Measurements from ENCODE around the gene UFSP1. TPM values are rescaled to one million over a fixed set of nuclear protein-coding genes. Genes with fewer than 3 reads are reported as not detected.
A peak's percentile ranks its signal among the peaks of the same experiment; 100 is the strongest.

UFSP1 gene
- total RNA-seq, 1 donor from 2014 or later: 5.7 TPM

DNA sequence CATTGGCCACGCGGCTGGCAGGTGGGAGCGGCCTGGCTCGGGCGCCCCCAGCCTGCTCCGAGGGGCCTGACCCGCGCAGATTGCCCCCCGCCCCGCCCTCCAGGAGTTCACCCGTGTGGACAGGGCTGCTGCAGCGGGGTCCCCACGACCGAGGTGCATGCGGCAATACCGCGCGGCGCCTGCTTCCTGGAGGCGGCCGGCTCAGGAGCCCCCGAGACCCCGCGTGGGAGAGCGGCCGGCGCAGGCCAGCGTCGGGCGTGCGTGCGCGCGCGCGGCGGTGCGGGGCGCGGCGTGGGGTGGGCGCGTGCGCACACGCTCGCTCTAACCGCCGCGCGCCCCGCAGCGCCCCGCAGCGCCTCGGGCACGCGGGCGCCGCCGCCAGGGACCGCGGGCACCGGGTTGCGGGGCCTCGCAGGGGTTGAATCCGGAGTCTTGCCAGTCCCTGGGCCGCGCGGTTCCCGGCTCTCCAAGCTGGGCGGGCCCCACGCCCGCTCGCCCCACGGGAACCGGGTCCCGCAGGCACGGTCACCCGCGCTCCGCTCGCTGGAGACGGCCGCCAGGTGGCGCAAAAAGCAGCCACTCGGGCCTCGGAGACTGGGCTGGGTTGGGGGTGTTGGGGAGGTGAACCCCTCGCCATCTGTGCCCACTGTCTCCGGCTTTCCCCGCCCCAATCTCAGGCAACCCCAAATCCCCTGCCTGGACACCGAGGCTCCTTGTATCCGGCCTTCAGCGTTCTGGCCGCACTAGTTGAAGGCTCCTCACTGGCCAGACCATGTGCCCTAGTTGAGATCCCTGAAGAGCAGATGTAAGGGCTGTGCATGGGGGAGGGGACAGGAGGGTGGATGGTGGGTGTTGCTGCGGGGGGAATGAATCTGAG is 7.5 kb upstream of the UFSP1 start:
- H3K9me3 ChIP-seq (ENCODE audit: control insufficient read depth in 3 of 3, low read length in 3 of 3): no peaks in the 10 kb centered on the region
- peaks cover 4 to 9% (median 6%) of the 10 kb centered on the region in 3 donors for H3K27me3 ChIP-seq (ENCODE audit: control insufficient read depth in 3 of 3, insufficient read depth in 3 of 3, low read length in 3 of 3)
- peaks cover 7 to 14% (median 11%) of the 10 kb centered on the region in 3 donors for H3K36me3 ChIP-seq (ENCODE audit: control insufficient read depth in 3 of 3, insufficient read depth in 3 of 3, low read length in 3 of 3)
- no peak overlapping the region for H3K27ac ChIP-seq (ENCODE audit: low read depth, low read length)
- peak overlapping the region in 2 of 3 donors; percentile 68 to 69 for H3K4me3 ChIP-seq (ENCODE audit: low read length in 3 of 3)
- H3K4me1 ChIP-seq (ENCODE audit: control insufficient read depth in 3 of 3, insufficient read depth in 3 of 3, low read length in 3 of 3): peaks cover 27 to 32% (median 31%) of the 10 kb centered on the region in 3 donors
- peak overlapping the region in 1 of 3 donors; percentile 50 for H3K9ac ChIP-seq (ENCODE audit: low read depth in 1 of 3, low read length in 3 of 3)

DNA sequence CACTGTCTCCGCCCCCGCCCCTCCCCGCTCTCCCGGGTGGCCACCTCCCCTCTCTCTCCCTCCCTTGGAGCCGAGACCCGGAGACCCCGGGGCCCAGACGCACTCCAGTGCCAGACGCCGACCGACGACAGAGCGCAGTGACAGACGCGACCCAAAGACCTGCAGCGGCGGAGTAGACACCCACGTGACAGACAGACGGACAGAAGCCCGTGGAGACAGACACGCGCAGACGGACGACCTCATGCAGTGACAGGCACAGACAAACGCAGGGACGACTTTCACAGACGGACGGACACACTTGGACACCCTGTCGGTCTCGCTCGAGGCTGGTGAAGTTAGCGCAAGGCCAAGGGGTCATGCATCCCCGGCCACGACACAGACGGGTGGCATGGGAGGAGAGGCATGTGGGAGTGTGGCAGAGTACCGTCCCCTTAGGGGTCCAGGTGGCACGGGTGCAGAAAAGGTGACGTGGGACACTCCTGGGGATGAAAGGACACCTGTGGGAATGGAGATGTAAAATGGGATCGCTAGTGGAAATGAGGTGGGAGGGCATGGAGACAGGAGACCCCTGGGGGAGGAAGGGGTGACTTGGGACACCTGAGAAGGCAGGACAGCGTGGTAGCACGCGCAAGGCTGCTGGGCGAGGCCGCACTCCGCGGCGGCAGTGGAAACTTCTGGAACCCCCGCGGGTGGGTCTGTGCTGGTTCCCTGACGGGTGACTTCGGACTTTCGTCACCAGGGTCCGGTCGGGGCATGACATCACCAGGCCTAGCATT is 6.6 kb upstream of the UFSP1 start:
- peak overlapping the region; percentile 94 for H3K27ac ChIP-seq (ENCODE audit: low read depth, low read length)
- H3K27me3 ChIP-seq (ENCODE audit: control insufficient read depth in 3 of 3, insufficient read depth in 3 of 3, low read length in 3 of 3): peaks cover 4 to 9% (median 6%) of the 10 kb centered on the region in 3 donors
- H3K36me3 ChIP-seq (ENCODE audit: control insufficient read depth in 3 of 3, insufficient read depth in 3 of 3, low read length in 3 of 3): peaks cover 9 to 14% (median 13%) of the 10 kb centered on the region in 3 donors
- peak overlapping the region in 2 of 3 donors; percentile 65 to 75 for H3K9ac ChIP-seq (ENCODE audit: low read depth in 1 of 3, low read length in 3 of 3)
- H3K9me3 ChIP-seq (ENCODE audit: control insufficient read depth in 3 of 3, low read length in 3 of 3): no peaks in the 10 kb centered on the region
- peak overlapping the region; percentile 59 to 69 (median 68) for H3K4me3 ChIP-seq (ENCODE audit: low read length in 3 of 3)
- peaks cover 30 to 34% (median 32%) of the 10 kb centered on the region in 3 donors for H3K4me1 ChIP-seq (ENCODE audit: control insufficient read depth in 3 of 3, insufficient read depth in 3 of 3, low read length in 3 of 3)

DNA sequence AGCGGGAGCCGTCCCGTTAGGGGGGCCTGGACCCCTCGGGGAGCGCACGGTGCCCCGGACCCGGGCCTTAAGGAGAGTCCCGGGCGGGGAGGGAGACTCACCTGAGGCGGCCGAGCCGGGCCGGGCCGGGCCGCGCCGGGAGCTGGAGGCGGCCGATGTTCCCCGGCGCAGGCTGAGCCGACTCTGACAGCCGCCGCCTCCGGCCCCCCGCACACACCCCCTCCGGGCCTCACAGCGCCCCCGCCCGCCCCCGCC is 6.1 kb upstream of the UFSP1 start, which contains the start of gene ACHE:
TSS of gene ACHE (minus strand) at position 188 of the 255 bp plus-strand sequence. CDS start 1,656 bp downstream, outside the sequence.
- peak within 1 kb of the TSS; percentile 94 for H3K27ac ChIP-seq (ENCODE audit: low read depth, low read length)
- H3K36me3 ChIP-seq (ENCODE audit: control insufficient read depth in 3 of 3, insufficient read depth in 3 of 3, low read length in 3 of 3): peaks cover 9 to 14% (median 13%) of the 10 kb centered on the region in 3 donors
- peaks cover 4 to 9% (median 6%) of the 10 kb centered on the region in 3 donors for H3K27me3 ChIP-seq (ENCODE audit: control insufficient read depth in 3 of 3, insufficient read depth in 3 of 3, low read length in 3 of 3)
- H3K9me3 ChIP-seq (ENCODE audit: control insufficient read depth in 3 of 3, low read length in 3 of 3): no peaks in the 10 kb centered on the region
- H3K4me3 ChIP-seq (ENCODE audit: low read length in 3 of 3): peak within 1 kb of the TSS; percentile 59 to 75 (median 73)
- peak within 1 kb of the TSS; percentile 82 to 87 (median 84) for H3K9ac ChIP-seq (ENCODE audit: low read depth in 1 of 3, low read length in 3 of 3)
- peaks cover 31 to 37% (median 37%) of the 10 kb centered on the region in 3 donors for H3K4me1 ChIP-seq (ENCODE audit: control insufficient read depth in 3 of 3, insufficient read depth in 3 of 3, low read length in 3 of 3)

DNA sequence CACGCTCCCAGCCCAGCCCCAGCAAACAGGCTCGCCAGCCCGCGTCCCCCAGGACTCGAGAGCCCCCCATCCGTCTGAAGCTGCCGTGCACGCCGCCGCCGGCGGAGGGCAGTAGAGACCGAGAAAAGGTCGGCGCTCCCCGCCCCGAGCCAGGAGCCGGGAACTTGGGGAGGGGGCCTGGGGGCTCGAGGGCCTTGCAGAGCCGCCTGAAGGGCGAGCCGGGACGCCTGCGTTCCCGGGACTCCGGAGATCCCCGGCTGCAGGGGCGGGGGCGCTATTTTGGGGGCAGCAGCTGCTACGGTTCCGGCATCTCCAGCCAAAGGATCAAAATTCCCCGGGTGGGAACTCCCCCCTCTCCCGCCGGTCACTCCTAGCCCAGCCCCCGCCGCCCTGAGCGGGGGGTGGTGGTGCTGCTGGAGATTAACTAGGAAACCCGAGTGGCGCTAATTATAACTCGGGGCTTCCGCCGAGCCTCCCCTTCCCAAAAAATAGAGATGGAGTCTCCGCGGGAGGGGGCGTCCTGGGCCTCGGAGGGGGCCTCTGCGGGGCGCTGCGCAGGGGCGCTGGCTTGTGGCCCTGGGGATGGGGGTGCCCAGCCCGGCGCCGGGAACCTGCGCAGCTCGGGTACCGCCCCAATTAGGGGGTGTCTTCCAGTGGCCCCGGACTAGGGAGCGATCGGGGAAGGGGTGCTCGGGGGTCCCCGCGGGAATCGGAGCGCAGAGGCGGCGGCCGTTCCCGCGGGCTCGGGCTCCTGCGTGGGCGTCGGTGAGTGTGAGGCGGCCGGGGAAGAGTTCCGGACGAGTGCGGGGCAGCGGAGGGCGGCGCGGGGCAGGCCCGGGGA is 5.6 kb upstream of the UFSP1 start:
- Histone ChIP-seq H3K27me3 (ENCODE audit: control insufficient read depth in 3 of 3, insufficient read depth in 3 of 3, low read length in 3 of 3) (peaks cover 4 to 9% (median 6%) of the 10 kb centered on the region in 3 donors), H3K4me1 (ENCODE audit: control insufficient read depth in 3 of 3, insufficient read depth in 3 of 3, low read length in 3 of 3) (peaks cover 35 to 43% (median 43%) of the 10 kb centered on the region in 3 donors), H3K36me3 (ENCODE audit: control insufficient read depth in 3 of 3, insufficient read depth in 3 of 3, low read length in 3 of 3) (peaks cover 9 to 14% (median 13%) of the 10 kb centered on the region in 3 donors), H3K27ac (ENCODE audit: low read depth, low read length) (peak overlapping the region; percentile 94), H3K9ac (ENCODE audit: low read depth in 1 of 3, low read length in 3 of 3) (peak overlapping the region; percentile 82 to 87 (median 84)), H3K4me3 (ENCODE audit: low read length in 3 of 3) (peak overlapping the region; percentile 52 to 75 (median 73)), H3K9me3 (ENCODE audit: control insufficient read depth in 3 of 3, low read length in 3 of 3) (no peaks in the 10 kb centered on the region)

DNA sequence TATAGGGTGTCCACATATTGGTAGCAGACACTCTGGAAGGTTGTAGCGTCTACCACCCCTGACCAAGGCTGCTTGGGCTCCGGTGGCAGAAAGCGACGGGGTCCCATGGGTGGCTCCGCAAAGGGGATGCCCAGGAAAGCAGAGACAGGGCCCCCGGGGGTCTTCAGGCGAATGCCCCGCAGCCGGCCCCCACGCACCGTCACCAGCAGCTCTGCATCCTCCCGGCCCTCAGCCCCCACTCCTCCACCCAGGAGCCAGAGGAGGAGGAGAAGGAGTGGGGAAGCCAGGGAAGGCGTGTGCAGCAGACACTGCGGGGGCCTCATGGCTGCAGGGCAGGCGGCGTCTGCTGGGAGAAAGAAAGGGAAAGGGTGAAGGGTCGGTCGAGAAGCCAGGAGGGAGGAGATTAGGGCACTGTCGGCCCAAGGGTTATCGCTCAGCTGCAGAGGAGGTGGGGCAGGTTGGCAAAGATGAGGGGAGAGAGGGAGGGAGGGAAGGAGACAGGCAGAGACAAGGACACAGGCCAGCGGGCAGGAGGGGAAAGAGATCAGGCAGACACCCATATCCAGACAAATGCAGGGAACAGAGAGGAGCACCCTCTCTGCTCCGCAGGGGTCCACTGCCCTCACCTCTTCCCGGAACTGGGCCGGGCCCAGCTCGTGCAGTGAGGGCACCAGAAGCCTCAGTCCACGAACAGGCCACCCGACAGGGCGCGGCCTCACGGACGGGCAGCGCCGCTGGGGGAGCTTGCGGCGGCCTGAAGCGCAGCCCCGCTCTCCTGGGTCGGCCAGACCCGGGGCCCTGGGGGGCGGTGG is 4.6 kb upstream of the UFSP1 start:
- no peaks in the 10 kb centered on the region for H3K9me3 ChIP-seq (ENCODE audit: control insufficient read depth in 3 of 3, low read length in 3 of 3)
- peak overlapping the region; percentile 52 to 75 (median 73) for H3K4me3 ChIP-seq (ENCODE audit: low read length in 3 of 3)
- peaks cover 9 to 14% (median 13%) of the 10 kb centered on the region in 3 donors for H3K36me3 ChIP-seq (ENCODE audit: control insufficient read depth in 3 of 3, insufficient read depth in 3 of 3, low read length in 3 of 3)
- peak overlapping the region; percentile 82 to 87 (median 84) for H3K9ac ChIP-seq (ENCODE audit: low read depth in 1 of 3, low read length in 3 of 3)
- peaks cover 37 to 51% (median 48%) of the 10 kb centered on the region in 3 donors for H3K4me1 ChIP-seq (ENCODE audit: control insufficient read depth in 3 of 3, insufficient read depth in 3 of 3, low read length in 3 of 3)
- peaks cover 4 to 9% (median 6%) of the 10 kb centered on the region in 3 donors for H3K27me3 ChIP-seq (ENCODE audit: control insufficient read depth in 3 of 3, insufficient read depth in 3 of 3, low read length in 3 of 3)
- H3K27ac ChIP-seq (ENCODE audit: low read depth, low read length): peak overlapping the region; percentile 94

DNA sequence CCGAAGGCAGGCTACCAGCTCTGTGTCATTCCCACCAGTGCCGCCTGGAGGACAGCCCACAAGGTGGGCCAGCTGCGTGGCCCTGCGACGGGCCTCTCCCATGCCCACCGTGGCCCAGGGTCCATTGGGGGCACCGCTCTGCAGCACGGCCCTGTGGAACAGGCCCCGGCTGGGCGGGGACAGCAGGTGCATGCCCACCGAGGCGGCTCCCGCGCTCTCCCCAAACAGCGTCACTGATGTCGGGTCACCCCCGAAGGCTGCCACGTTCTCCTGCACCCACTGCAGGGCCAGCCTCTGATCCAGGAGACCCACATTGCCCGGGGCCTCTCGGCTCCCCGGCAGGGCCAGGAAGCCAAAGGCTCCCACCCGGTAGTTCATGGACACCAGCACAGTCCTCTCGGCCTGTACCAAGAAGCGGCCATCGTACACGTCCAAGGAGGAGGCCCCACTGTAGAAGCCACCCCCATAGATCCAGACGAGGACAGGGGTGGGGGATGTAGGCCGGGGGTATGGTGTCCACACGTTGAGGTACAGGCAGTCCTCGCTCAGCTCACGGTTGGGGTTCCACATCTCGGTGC is 3.9 kb upstream of the UFSP1 start:
- Histone ChIP-seq H3K36me3 (ENCODE audit: control insufficient read depth in 3 of 3, insufficient read depth in 3 of 3, low read length in 3 of 3) (peaks cover 12 to 17% (median 15%) of the 10 kb centered on the region in 3 donors), H3K9me3 (ENCODE audit: control insufficient read depth in 3 of 3, low read length in 3 of 3) (no peaks in the 10 kb centered on the region), H3K4me1 (ENCODE audit: control insufficient read depth in 3 of 3, insufficient read depth in 3 of 3, low read length in 3 of 3) (peaks cover 44 to 58% (median 55%) of the 10 kb centered on the region in 3 donors), H3K27me3 (ENCODE audit: control insufficient read depth in 3 of 3, insufficient read depth in 3 of 3, low read length in 3 of 3) (peaks cover 4 to 9% (median 6%) of the 10 kb centered on the region in 3 donors), H3K4me3 (ENCODE audit: low read length in 3 of 3) (peak overlapping the region; percentile 49 to 75 (median 73)), H3K9ac (ENCODE audit: low read depth in 1 of 3, low read length in 3 of 3) (peak overlapping the region; percentile 68 to 87 (median 84)), H3K27ac (ENCODE audit: low read depth, low read length) (peak overlapping the region; percentile 94)

DNA sequence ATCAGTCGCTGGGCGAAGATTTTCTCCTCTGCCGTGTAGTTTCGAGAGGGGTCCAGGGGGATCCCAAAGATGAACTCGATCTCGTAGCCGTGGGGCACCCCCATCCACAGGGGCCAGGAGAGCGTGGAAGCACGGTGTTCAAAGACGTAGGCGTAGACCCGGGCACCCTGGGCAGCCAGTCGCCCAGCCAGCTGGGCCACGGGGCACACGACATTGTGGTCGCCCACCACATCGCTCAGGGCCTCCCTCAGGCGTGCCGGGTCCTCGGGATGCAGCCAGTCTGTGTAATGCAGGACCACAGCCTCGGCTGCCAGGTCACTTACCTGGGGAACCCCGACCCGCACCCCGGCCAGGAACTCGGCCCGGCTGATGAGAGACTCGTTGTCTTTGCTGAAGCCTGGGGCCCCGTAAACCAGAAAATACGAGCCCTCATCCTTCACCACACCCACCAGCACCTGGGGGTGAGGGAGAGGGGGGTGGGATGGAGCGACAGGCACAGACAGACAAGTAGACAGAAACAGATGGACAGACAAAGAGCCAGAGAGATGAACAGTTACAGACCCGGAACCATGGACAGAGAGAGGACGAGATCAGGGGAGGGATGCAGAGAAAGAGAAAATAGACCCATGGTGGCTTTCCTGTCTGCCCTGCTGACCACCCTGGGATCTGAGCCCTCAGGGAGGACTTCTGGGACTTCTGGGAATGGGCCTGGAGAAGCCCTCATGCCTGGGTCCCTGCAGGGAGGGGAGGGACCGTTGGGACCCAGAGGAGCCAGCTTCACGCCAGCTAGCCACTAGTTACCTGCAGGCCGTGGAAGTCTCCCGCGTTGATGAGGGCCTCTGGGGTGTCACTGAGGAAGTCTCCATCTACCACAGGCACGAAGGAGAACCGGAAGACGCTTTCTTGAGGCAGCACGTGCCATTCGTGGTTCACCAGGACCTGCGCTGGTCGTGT is 3.1 kb upstream of the UFSP1 start:
- Histone ChIP-seq H3K4me3 (ENCODE audit: low read length in 3 of 3) (peak overlapping the region; percentile 49 to 75 (median 63)), H3K36me3 (ENCODE audit: control insufficient read depth in 3 of 3, insufficient read depth in 3 of 3, low read length in 3 of 3) (peaks cover 19 to 23% (median 20%) of the 10 kb centered on the region in 3 donors), H3K27ac (ENCODE audit: low read depth, low read length) (no peak overlapping the region), H3K27me3 (ENCODE audit: control insufficient read depth in 3 of 3, insufficient read depth in 3 of 3, low read length in 3 of 3) (peaks cover 4 to 9% (median 6%) of the 10 kb centered on the region in 3 donors), H3K9me3 (ENCODE audit: control insufficient read depth in 3 of 3, low read length in 3 of 3) (no peaks in the 10 kb centered on the region), H3K9ac (ENCODE audit: low read depth in 1 of 3, low read length in 3 of 3) (peak overlapping the region; percentile 68 to 87 (median 84)), H3K4me1 (ENCODE audit: control insufficient read depth in 3 of 3, insufficient read depth in 3 of 3, low read length in 3 of 3) (peaks cover 52 to 66% (median 63%) of the 10 kb centered on the region in 3 donors)

Measured in skeletal muscle tissue (tissue), 4 donors.